Neural cell (in vitro differentiated cells): ENCODE measurements around the gene LCE1F. TPM values are rescaled to one million over a fixed set of nuclear protein-coding genes. Genes with fewer than 3 reads are reported as not detected.

Experiments used
- H2AFZ ChIP-seq: fragments of 200-600, 300-800 bp; sonication (generic), shearing (Covaris generic); 2 replicates; pipeline ENCODE4 v1.6.0; 2014; ENCODE audit warnings: low read depth, mild to moderate bottlenecking, antibody characterized with exemption, low read length, moderate library complexity
- H3F3A ChIP-seq: fragments of 200-600 bp; shearing (Covaris generic); 2 replicates; pipeline ENCODE4 v1.6.1; 2016; ENCODE audit warnings: mild to moderate bottlenecking, moderate library complexity, mixed read lengths, antibody characterized with exemption, low read length; ENCODE audit not compliant: insufficient read depth, poor library complexity, severe bottlenecking
- H3K27ac ChIP-seq: fragments of 200-600, 300-800 bp; sonication (generic), shearing (Covaris generic); 2 replicates; pipeline ENCODE4 v1.5.1; 2014; ENCODE audit warnings: mild to moderate bottlenecking, low read length, moderate library complexity
- H3K27me3 ChIP-seq: fragments of 300-800, 200-600 bp; sonication (generic), shearing (Covaris generic); 2 replicates; pipeline ENCODE4 v1.6.0; 2014; ENCODE audit warnings: mild to moderate bottlenecking, low read depth, low read length, moderate library complexity; ENCODE audit not compliant: insufficient read depth
- H3K36me3 ChIP-seq: fragments of 300-800, 200-600 bp; sonication (generic), shearing (Covaris generic); 2 replicates; pipeline ENCODE4 v1.5.1; 2014; ENCODE audit warnings: mild to moderate bottlenecking, antibody characterized with exemption, low read length, moderate library complexity; ENCODE audit not compliant: insufficient read depth
- H3K4me2 ChIP-seq: fragments of 300-800, 200-600 bp; sonication (generic), shearing (Covaris generic); 2 replicates; pipeline ENCODE4 v1.6.0; 2014; ENCODE audit warnings: mild to moderate bottlenecking, low read length
- H3K4me3 ChIP-seq: fragments of 300-800, 200-600 bp; sonication (generic), shearing (Covaris generic); 2 replicates; pipeline ENCODE4 v1.5.1; 2014; ENCODE audit warnings: mild to moderate bottlenecking, low read length, moderate library complexity
- H3K79me2 ChIP-seq: fragments of 200-600 bp; shearing (Covaris generic); replicated peaks from 2 replicates; pipeline ENCODE4 v1.6.0; 2014; ENCODE audit warnings: mild to moderate bottlenecking, low read length, moderate library complexity; ENCODE audit not compliant: insufficient read depth
- H3K9ac ChIP-seq: fragments of 300-800, 200-600 bp; sonication (generic), shearing (Covaris generic); 2 replicates; pipeline ENCODE4 v1.6.1; 2016; ENCODE audit warnings: mild to moderate bottlenecking, low read length, mixed read lengths
- H3K9me2 ChIP-seq: fragments of 200-600 bp; shearing (Covaris generic); 2 replicates; pipeline ENCODE4 v1.6.1; 2016; ENCODE audit warnings: mild to moderate bottlenecking, low read length, mixed read lengths; ENCODE audit not compliant: insufficient read depth
- H3K9me3 ChIP-seq: fragments of 200-600, 300-800 bp; sonication (generic), shearing (Covaris generic); 2 replicates; pipeline ENCODE4 v1.6.1; 2016; ENCODE audit warnings: mild to moderate bottlenecking, mixed run types, low read length, moderate library complexity, mixed read lengths
- H4K20me1 ChIP-seq: fragments of 200-600 bp; shearing (Covaris generic); 2 replicates; pipeline ENCODE4 v1.6.1; 2016; ENCODE audit warnings: mild to moderate bottlenecking, mixed run types; ENCODE audit not compliant: insufficient read depth
- CTCF ChIP-seq: fragments of 450-650 bp; IDR thresholded peaks from 2 replicates; pipeline ENCODE4 v1.5.1; 2014; ENCODE audit warnings: antibody characterized with exemption, mild to moderate bottlenecking, moderate library complexity; ENCODE audit not compliant: poor library complexity, severe bottlenecking
- EP300 ChIP-seq: fragments of 450-650 bp; conservative IDR thresholded peaks from 2 replicates; pipeline ENCODE4 v1.6.1; 2014; ENCODE audit warnings: antibody characterized with exemption, mild to moderate bottlenecking, moderate library complexity; ENCODE audit not compliant: poor library complexity, severe bottlenecking
- EZH2 ChIP-seq: fragments of 200-600, 300-800 bp; shearing (Covaris generic), sonication (generic); IDR thresholded peaks from 2 replicates; pipeline ENCODE4 v1.6.1; 2014; ENCODE audit warnings: antibody characterized with exemption, low read length, borderline replicate concordance, mild to moderate bottlenecking; ENCODE audit not compliant: insufficient read depth, poor library complexity, severe bottlenecking
- MXI1 ChIP-seq: fragments of 450-650 bp; conservative IDR thresholded peaks from 2 replicates; pipeline ENCODE4 v1.6.1; 2014; ENCODE audit warnings: antibody characterized with exemption, mild to moderate bottlenecking; ENCODE audit not compliant: poor library complexity, severe bottlenecking
- POLR2AphosphoS5 ChIP-seq: IDR thresholded peaks from 2 replicates; pipeline ENCODE4 v1.6.1; 2012
- RAD21 ChIP-seq: fragments of 450-650 bp; conservative IDR thresholded peaks from 2 replicates; pipeline ENCODE4 v1.6.1; 2014; ENCODE audit warnings: antibody characterized with exemption, mild to moderate bottlenecking, moderate library complexity
- REST ChIP-seq: IDR thresholded peaks from 2 replicates; pipeline ENCODE4 v1.6.1; 2012; ENCODE audit warnings: borderline replicate concordance
- SMC3 ChIP-seq: fragments of 450-650 bp; conservative IDR thresholded peaks from 2 replicates; pipeline ENCODE4 v1.6.1; 2014; ENCODE audit warnings: antibody characterized with exemption, mild to moderate bottlenecking, moderate library complexity; ENCODE audit not compliant: poor library complexity
- TAF1 ChIP-seq: IDR thresholded peaks from 2 replicates; pipeline ENCODE4 v1.6.1; 2012; ENCODE audit warnings: low read depth
- polyA plus RNA-seq: library from polyadenylated mRNA; depleted of rRNA; stranded (reverse); fragments of >200 nt; gene quantifications from 2 replicates; pipeline ENCODE4 v1.2.3, GENCODE V29; 2014

LCE1F gene
- polyA plus RNA-seq, 1 donor from 2014 or later, result not detected

- H3K9ac ChIP-seq, result no peak overlapping the region
- H3K27ac ChIP-seq, result no peak overlapping the region
- H4K20me1 ChIP-seq, result no peaks in the 10 kb centered on the region
- no peaks in the 10 kb centered on the region for H3K27me3 ChIP-seq
- H3K79me2 ChIP-seq, result no peaks in the 10 kb centered on the region
- no peaks in the 10 kb centered on the region for H3F3A ChIP-seq
- no peaks in the 10 kb centered on the region for H3K9me2 ChIP-seq
- no peak overlapping the region for H3K4me2 ChIP-seq
- H3K9me3 ChIP-seq, result no peaks in the 10 kb centered on the region
- no peak overlapping the region for H2AFZ ChIP-seq
- H3K36me3 ChIP-seq, result no peaks in the 10 kb centered on the region
- H3K4me3 ChIP-seq, result no peak overlapping the region
- no peak for TF ChIP-seq EZH2
- TF ChIP-seq RAD21, result no peak
- no peak for TF ChIP-seq SMC3
- no peak for TF ChIP-seq POLR2AphosphoS5
- TF ChIP-seq CTCF, result no peak
- TF ChIP-seq REST, result no peak
- TF ChIP-seq MXI1, result no peak
- no peak for TF ChIP-seq EP300
- no peak for TF ChIP-seq TAF1
Observed at GRCh38 chr1:152824964-152825363, 50.0 kb downstream of the LCE1F start.

Other genes with a start within 250 kb of the LCE1F start
- not detected in 2 replicates for gene LCE3E, start 208.4 kb upstream of the LCE1F start, polyA plus RNA-seq
- gene LCE3D, start 194.6 kb upstream of the LCE1F start, polyA plus RNA-seq, result not detected in 2 replicates
- gene LCE3C, start 174.9 kb upstream of the LCE1F start, polyA plus RNA-seq, result not detected in 2 replicates
- gene LCE3B, start 161.3 kb upstream of the LCE1F start, polyA plus RNA-seq, result not detected in 2 replicates
- not detected in 2 replicates for gene LCE3A, start 152.0 kb upstream of the LCE1F start, polyA plus RNA-seq
- not detected in 2 replicates for gene LCE2D, start 111.8 kb upstream of the LCE1F start, polyA plus RNA-seq
- gene LCE2C, start 99.9 kb upstream of the LCE1F start, polyA plus RNA-seq, result not detected in 2 replicates
- gene LCE2B, start 89.0 kb upstream of the LCE1F start, polyA plus RNA-seq, result not detected in 2 replicates
- not detected in 2 replicates for gene LCE2A, start 76.8 kb upstream of the LCE1F start, polyA plus RNA-seq
- gene LCE4A, start 67.0 kb upstream of the LCE1F start, polyA plus RNA-seq, result not detected in 2 replicates
- not detected in 2 replicates for gene KPRP, start 17.1 kb upstream of the LCE1F start, polyA plus RNA-seq
- gene LCE1E, start 11.1 kb downstream of the LCE1F start, polyA plus RNA-seq, result not detected in 2 replicates
- not detected in 2 replicates for gene LCE1D, start 21.6 kb downstream of the LCE1F start, polyA plus RNA-seq
- not detected in 2 replicates for gene LCE1C, start 31.5 kb downstream of the LCE1F start, polyA plus RNA-seq
- not detected in 2 replicates for gene LCE1B, start 36.8 kb downstream of the LCE1F start, polyA plus RNA-seq
- not detected in 2 replicates for gene LCE1A, start 52.3 kb downstream of the LCE1F start, polyA plus RNA-seq
- gene LCE6A, start 67.7 kb downstream of the LCE1F start, polyA plus RNA-seq, result not detected in 2 replicates
- gene LCE7A, start 84.9 kb downstream of the LCE1F start, polyA plus RNA-seq, result not detected in 2 replicates
- not detected in 2 replicates for gene SMCP, start 103.2 kb downstream of the LCE1F start, polyA plus RNA-seq
- not detected in 2 replicates for gene IVL, start 133.4 kb downstream of the LCE1F start, polyA plus RNA-seq
- not detected in 2 replicates for gene SPRR5, start 172.1 kb downstream of the LCE1F start, polyA plus RNA-seq
- gene SPRR4, start 195.5 kb downstream of the LCE1F start, polyA plus RNA-seq, result not detected in 2 replicates
- gene SPRR1A, start 208.9 kb downstream of the LCE1F start, polyA plus RNA-seq, result not detected in 2 replicates
- gene SPRR3, start 226.6 kb downstream of the LCE1F start, polyA plus RNA-seq, result not detected in 2 replicates